Right kidney (tissue), 9 donors: ENCODE results near the gene DIO3.

Source experiments
- DNase-seq: peaks from one replicate; pipeline ENCODE4 v3.0.0-alpha.2; 2016
- long read RNA-seq, 8 donors: transcript quantifications; one replicate each; lab custom pipeline, GENCODE V29; 2026

DIO3 gene
- long read RNA-seq, donor 1, partial matches to known transcripts, result 0 of 1 reads
- long read RNA-seq, donor 1, other reads (novel, unspliced or antisense), result 0 of 1 reads
- long read RNA-seq, donor 2, result 0 reads
- long read RNA-seq, donor 3, partial matches to known transcripts, result 0 of 1 reads
- long read RNA-seq, donor 3, other reads (novel, unspliced or antisense), result 0 of 1 reads
- long read RNA-seq, donor 4, result 0 reads
- long read RNA-seq, donor 5, partial matches to known transcripts, result 0 of 2 reads
- long read RNA-seq, donor 5, other reads (novel, unspliced or antisense), result 0 of 2 reads
- long read RNA-seq, donor 6, result 0 reads
- long read RNA-seq, donor 7, result 0 reads
- long read RNA-seq, donor 8, result 0 reads

- peak; percentile 60 for DNase-seq
These were observed at the start of gene DIO3 for GRCh38 chr14:101561145-101561896. TSS of gene DIO3 (plus strand) at chr14:101561495.

- no peak for DNase-seq
These were observed 49.5 kb upstream of the DIO3 start for GRCh38 chr14:101511620-101512375.

DNA sequence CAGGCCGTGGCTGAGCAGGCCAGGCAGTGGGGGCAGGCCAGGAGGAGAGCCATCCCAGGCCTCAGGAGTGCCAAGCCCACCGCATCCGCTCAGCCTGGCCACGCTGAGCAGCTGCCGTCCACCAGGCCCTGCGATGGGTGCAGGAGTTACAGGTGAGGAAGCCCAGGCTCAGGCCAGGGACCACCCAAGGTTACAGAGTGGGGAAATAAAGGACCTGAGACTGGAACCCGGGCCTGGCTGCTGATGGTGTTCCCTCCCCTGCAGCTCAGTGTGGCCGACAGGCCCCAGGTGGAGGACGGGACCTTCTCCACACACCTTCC, 49.0 kb upstream of the DIO3 start:
- DNase-seq, result no peak

- DNase-seq, result no peak
These were observed 47.2 kb upstream of the DIO3 start for GRCh38 chr14:101514136-101514535.

- DNase-seq, result no peak
These were observed 44.9 kb upstream of the DIO3 start for GRCh38 chr14:101516401-101516800.

DNA sequence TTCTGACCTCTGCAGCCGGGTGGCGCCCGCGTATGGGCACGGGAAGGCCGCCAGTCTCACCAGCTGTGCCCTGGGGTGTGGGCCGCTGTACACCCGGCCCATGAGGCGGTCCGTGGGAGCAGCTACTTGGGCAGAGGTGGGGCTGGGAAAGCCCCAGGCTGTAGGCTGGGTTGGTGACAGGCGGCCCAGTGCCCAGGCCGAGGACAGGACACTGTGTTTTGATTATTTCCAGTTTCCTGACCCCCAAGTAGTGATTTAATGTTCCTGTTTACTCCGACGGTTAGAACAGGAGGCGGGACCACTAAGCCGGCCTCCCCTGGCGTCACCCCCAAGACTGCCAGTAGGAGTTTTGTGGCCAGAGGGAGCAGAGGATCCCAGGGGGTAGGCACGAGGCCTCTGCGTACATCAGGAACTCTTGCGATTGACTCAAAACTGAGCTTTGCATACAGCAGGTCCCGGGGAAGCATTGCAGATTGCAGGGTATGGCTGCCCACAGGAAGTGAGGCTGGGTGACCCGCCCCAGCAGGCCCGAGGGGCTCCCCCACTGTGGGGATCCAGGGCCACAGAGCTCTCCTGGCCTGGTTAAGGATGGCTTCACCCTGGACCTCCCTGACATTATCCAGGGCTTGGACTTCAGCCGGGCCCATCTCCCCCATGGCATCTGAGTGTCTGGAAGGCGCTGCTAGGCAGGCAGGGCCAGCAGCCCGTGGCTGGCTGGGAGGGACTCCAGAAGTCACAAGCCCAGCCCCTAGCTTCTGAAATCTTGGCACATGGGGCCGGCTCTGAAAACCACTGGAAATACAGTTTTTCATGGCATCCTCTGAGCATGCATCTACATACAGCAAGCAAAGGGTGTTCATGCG, 42.5 kb upstream of the DIO3 start:
- no peak for DNase-seq

- no peak for DNase-seq
These were observed 40.4 kb upstream of the DIO3 start for GRCh38 chr14:101520621-101521472.

DNA sequence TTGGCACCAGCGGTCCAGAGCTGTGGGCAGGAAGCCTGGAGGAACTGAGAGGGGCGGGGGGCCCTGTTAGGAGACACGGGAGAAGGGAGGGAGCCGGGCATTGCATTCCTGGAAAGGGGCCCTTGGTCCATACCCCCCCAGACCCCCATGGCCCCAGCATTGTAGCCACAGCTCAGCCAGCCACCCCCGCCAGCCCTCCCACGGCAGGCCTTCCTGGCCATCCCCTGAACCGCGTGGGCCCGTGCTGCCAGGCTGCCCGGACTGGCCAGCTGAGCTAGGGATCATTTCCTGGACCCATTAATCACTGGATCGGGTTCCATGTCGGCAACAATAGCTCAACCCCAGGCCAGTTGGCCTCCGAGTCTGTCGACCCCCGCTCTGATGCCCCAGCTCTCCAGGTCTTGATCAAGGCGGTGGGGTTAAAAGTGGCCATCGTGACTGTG, 39.8 kb upstream of the DIO3 start:
- DNase-seq, result no peak

DNA sequence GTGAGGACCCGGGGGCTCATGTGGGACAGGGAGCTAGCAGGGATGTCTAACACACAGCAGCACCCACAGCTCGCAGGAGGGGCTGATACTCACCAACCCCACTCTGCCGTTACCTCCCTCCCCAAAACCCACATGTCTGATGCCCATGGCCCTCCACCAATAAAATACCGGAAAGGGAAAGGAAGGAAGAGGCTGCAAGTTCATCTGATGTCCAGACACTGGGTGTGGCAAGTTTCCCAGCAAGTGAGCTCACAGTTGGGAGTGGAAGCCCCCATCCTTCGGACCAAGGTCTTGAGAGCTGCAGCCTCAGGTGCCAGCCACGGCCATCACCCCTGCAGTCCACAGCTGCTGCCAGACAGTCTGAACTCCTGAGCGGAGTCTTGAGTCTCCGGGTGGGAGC, 39.3 kb upstream of the DIO3 start:
- DNase-seq, result no peak

- DNase-seq, result no peak
These were observed 35.4 kb upstream of the DIO3 start for GRCh38 chr14:101525640-101526527.

DNA sequence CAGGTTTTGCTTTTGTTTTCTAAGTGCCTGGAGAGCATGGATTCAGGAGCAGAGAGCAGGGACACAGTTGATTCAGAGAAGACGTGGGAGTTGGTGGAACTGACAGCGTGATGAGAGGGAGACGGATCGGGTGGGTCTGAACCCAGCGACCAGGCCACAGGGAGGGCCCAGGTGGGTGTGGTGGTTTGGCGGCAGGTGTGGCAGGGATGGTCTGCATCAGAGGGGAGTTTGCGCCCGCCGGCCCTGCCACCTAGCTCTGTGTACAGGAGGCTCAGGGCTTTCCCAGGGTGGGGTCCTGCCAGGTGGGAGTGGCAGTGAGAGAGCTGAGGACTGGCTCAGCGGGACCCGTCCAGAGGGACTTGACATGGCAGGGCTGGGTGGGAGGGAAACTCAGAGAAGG, 33.3 kb upstream of the DIO3 start:
- DNase-seq, result no peak

DNA sequence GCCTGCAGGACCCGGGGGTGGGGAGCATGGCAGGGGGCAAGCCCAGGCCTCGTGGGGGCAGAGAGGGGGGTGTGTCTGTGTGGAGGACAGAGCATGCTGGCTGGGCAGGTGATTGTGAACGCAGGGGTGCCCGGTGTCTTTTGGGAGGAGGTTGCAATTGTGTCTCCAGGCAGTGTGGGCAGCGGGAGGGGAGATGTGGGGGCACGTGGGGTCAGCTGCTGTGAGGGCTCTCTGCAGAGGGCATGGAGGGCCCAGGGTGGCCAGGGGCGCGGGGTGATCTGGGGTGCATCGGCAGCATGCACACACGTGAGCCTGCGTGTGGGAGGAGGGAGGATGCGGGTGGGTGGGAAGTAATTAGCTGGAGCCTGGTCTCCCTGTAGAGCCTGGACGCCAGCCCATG, 32.2 kb upstream of the DIO3 start:
- no peak for DNase-seq

DNA sequence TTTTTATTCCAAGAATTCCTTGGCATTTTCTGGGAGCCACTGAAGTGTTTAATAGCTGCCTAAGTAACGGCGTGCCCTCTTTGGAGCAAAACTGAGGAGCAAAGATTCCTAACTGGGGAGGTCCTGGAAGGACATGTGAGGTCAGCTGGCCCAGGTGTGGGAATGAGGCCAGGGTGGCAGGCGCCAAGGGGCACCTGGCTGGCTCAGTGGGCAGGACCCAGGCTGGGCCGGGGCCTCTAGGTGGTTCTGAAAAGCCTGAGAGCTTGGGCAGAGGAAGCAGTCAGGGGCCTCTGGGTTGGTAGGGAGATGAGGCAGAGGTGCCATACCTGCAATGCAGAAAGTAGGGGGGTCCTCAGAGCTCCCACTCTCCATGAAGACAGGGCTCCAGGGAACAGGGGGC, 27.1 kb upstream of the DIO3 start:
- DNase-seq, result no peak

DNA sequence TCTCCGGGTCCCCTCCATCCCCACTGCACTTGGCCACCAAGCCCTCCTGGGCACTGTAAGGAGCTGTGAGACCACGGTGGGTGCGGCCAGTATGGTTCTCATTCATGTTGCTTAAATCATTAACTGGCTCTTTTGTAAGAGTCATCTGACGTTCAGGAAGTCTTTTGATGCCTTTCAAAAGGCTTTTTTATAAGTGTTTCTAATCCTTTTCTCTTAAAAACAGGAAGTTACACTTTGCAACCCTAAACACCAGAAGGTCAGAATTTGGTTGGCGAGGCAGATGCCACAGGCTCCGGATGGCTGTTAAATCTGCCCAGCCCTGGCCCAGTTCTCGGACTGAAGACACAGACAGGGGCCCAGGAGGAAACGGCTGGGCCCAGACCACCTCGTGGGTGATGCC, 26.1 kb upstream of the DIO3 start:
- no peak for DNase-seq

- no peak for DNase-seq
These were observed 25.5 kb upstream of the DIO3 start for GRCh38 chr14:101535701-101536207.

- no peak for DNase-seq
These were observed 24.0 kb upstream of the DIO3 start for GRCh38 chr14:101537286-101537685.

GRCh38 chr14:101538878-101539277, 22.4 kb upstream of the DIO3 start:
- no peak for DNase-seq

DNA sequence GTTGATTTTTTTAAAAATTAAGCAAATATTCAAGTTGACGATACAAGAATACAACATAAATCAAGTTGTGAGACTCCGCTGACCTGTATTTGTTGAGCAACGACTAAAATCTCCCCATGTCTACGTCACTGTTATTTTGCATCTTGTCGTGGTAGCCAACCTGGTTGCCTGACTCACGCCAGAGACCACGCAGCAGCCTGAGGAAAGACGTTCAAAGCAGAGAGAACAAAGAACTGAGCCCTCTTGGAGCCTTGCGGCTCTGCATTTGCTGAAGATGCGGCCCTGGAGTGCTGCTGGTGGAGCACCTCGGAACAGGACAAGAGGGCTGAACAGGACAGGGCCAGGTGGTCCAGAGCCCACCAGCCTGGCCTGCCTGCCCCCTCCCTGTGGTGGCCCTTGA, 21.4 kb upstream of the DIO3 start:
- no peak for DNase-seq

DNA sequence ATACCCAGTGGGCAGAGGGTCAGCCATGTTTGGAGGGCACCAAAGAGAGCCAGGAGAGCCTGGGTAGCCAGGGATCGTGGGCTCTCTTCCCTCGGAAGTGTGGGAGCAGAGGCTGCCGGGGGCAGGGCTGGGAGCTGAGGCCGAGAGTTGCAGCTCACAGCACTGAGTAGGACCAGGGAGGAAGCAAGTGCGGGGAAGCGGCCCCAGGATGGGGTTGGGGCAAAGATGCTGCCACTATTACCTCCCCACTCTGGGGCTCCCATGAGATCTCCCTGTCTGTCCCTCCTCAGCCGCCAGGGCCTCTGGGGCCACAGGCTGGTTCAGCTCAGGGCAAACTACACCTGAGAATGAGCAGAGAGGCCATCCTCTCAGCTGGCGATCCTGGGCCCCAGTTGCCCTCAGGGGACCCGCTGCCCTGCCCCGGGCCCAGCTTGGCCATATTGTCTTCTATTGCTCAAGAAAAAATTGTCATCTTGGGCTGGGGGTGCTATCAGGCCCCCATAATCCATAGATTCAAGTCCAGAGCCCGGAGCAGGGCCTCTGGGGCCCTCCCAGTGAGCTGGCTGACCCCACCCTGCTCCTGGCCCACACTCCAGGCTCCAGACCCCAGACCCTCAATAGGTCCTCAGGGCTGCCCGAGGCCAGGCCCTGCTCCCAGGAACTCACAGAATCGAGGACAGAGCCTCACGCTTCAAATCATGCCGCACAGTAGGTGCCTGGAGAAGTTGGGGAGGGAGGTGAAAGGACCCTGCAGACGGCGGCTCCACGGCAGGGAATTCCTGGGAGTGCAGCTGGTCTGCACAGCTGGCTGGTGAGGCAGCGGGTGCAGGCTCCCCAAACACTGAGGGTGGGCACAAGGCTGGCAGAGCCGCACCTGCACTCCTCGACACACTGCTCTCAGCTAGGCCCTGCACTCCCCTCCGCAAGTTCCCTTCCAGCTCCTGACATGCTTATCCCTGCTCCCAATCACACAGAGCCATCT, 20.5 kb upstream of the DIO3 start:
- no peak for DNase-seq
